ENCODE measurements around the gene SUCLG2. TPM values are rescaled to one million over a fixed set of nuclear protein-coding genes. Genes with fewer than 3 reads are reported as not detected.
"Not testable (repeated sequence)": the region's sequence is repeated elsewhere in the genome, so short reads cannot be mapped to it uniquely, and the experiment has no call there.

The SUCLG2 gene
- total RNA-seq, 1 donor from 2014 or later, result 20.8 TPM

DNA sequence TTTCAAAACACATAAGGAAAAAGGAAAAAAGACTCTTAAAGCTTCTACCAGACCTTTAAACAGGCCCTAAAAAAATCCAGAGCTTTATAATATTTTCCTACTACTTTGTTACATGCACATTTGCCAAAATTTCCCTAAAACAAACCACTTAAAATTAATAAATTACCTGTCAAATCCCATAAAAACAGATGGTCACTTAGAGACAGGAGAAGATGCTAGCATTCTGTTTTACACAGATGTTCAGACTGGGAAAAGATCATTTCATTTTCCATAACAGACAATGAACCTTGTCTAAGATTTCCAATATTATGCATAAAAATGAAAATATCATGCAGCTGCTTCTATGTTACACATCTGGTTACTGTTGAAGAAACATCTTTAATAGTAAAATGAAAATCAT is 66.6 kb downstream of the SUCLG2 start:
- H2AFZ ChIP-seq (ENCODE audit: low read depth, low read length), result no peak overlapping the region
- H3K4me2 ChIP-seq (ENCODE audit: low read length), result no peak overlapping the region
- no peak overlapping the region for H3K9ac ChIP-seq (ENCODE audit: low read length)
- no peak for TF ChIP-seq EZH2 (IDR thresholded peaks at IDR 0.05; ENCODE audit: insufficient read depth, low read length)
- TF ChIP-seq, protein P1, sequence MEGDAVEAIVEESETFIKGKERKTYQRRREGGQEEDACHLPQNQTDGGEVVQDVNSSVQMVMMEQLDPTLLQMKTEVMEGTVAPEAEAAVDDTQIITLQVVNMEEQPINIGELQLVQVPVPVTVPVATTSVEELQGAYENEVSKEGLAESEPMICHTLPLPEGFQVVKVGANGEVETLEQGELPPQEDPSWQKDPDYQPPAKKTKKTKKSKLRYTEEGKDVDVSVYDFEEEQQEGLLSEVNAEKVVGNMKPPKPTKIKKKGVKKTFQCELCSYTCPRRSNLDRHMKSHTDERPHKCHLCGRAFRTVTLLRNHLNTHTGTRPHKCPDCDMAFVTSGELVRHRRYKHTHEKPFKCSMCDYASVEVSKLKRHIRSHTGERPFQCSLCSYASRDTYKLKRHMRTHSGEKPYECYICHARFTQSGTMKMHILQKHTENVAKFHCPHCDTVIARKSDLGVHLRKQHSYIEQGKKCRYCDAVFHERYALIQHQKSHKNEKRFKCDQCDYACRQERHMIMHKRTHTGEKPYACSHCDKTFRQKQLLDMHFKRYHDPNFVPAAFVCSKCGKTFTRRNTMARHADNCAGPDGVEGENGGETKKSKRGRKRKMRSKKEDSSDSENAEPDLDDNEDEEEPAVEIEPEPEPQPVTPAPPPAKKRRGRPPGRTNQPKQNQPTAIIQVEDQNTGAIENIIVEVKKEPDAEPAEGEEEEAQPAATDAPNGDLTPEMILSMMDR (IDR thresholded peaks at IDR 0.05; ENCODE audit: insufficient read depth, low read depth, low read length), result no peak
- Mint-ChIP-seq H3K27ac (ENCODE audit: unreplicated experiment) (no peak overlapping the region), H3K36me3 (ENCODE audit: low read depth, unreplicated experiment) (peaks cover 3% of the 10 kb centered on the region), H3K4me3 (ENCODE audit: unreplicated experiment) (no peak overlapping the region), H3K4me1 (ENCODE audit: low read depth, unreplicated experiment) (no peaks in the 10 kb centered on the region), H3K27me3 (ENCODE audit: low read depth, unreplicated experiment) (no peaks in the 10 kb centered on the region), H3K9me3 (ENCODE audit: unreplicated experiment) (no peaks in the 10 kb centered on the region)
- no peaks in the 10 kb centered on the region for H3K27me3 ChIP-seq (ENCODE audit: insufficient read depth, low read length)
- peaks cover 4% of the 10 kb centered on the region for H3K79me2 ChIP-seq (ENCODE audit: insufficient read depth, low read length)
- no peaks in the 10 kb centered on the region for H3K4me1 ChIP-seq (ENCODE audit: insufficient read depth, low read length)
- H3K27ac ChIP-seq (ENCODE audit: low read depth, low read length), result no peak overlapping the region
- no peak for DNase-seq (ENCODE audit: low read depth)
- no peaks in the 10 kb centered on the region for H3K9me3 ChIP-seq (ENCODE audit: insufficient read depth, low read depth, low read length)
- peaks cover 17% of the 10 kb centered on the region for H4K20me1 ChIP-seq (ENCODE audit: insufficient read depth, low read length)
- no peak overlapping the region for H3K4me3 ChIP-seq (ENCODE audit: insufficient read depth, low read depth, low read length)
- no peaks in the 10 kb centered on the region for H3K36me3 ChIP-seq (ENCODE audit: insufficient read depth, low read length)
- FAIRE-seq, result no peak

DNA sequence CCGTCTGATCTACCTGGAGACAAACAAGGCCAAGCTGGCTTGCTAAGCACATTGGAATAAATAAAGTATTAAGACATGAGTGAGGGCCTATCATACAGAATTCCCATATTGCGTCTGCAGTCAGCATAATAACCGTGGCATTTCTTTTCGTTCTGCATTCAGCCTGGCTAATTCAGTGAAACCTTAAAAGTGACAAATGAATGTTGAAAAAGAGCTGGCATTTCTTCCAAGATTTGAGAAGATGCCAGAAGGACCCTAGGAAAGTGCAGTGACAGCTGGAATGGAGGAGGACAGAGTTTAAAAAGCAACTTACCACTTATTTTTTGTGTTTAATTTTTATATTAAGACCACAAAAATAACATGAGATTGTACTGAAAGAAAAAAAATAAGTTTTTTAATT is 67.1 kb downstream of the SUCLG2 start:
- Histone ChIP-seq H3K4me3 (ENCODE audit: insufficient read depth, low read depth, low read length) (no peak overlapping the region), H3K4me1 (ENCODE audit: insufficient read depth, low read length) (no peaks in the 10 kb centered on the region), H3K9ac (ENCODE audit: low read length) (no peak overlapping the region), H3K79me2 (ENCODE audit: insufficient read depth, low read length) (peaks cover 4% of the 10 kb centered on the region), H3K27ac (ENCODE audit: low read depth, low read length) (no peak overlapping the region), H2AFZ (ENCODE audit: low read depth, low read length) (no peak overlapping the region), H3K9me3 (ENCODE audit: insufficient read depth, low read depth, low read length) (no peaks in the 10 kb centered on the region), H3K27me3 (ENCODE audit: insufficient read depth, low read length) (no peaks in the 10 kb centered on the region), H4K20me1 (ENCODE audit: insufficient read depth, low read length) (peaks cover 15% of the 10 kb centered on the region), H3K36me3 (ENCODE audit: insufficient read depth, low read length) (no peaks in the 10 kb centered on the region), H3K4me2 (ENCODE audit: low read length) (no peak overlapping the region)
- DNase-seq (ENCODE audit: low read depth), result no peak
- Mint-ChIP-seq H3K27me3 (ENCODE audit: low read depth, unreplicated experiment) (no peaks in the 10 kb centered on the region), H3K36me3 (ENCODE audit: low read depth, unreplicated experiment) (peaks cover 3% of the 10 kb centered on the region), H3K9me3 (ENCODE audit: unreplicated experiment) (no peaks in the 10 kb centered on the region), H3K4me3 (ENCODE audit: unreplicated experiment) (no peak overlapping the region), H3K4me1 (ENCODE audit: low read depth, unreplicated experiment) (no peaks in the 10 kb centered on the region), H3K27ac (ENCODE audit: unreplicated experiment) (no peak overlapping the region)
- TF ChIP-seq, protein P1 (IDR thresholded peaks at IDR 0.05; ENCODE audit: insufficient read depth, low read depth, low read length), result no peak
- no peak for TF ChIP-seq EZH2 (IDR thresholded peaks at IDR 0.05; ENCODE audit: insufficient read depth, low read length)
- no peak for FAIRE-seq

GRCh38 chr3:67584608-67585007 is 69.8 kb downstream of the SUCLG2 start:
- H4K20me1 ChIP-seq (ENCODE audit: insufficient read depth, low read length), result peaks cover 12% of the 10 kb centered on the region
- not testable (repeated sequence) for H3K9me3 ChIP-seq (ENCODE audit: insufficient read depth, low read depth, low read length); H3K4me3 ChIP-seq (ENCODE audit: insufficient read depth, low read depth, low read length); H3K27me3 ChIP-seq (ENCODE audit: insufficient read depth, low read length); H3K36me3 Mint-ChIP-seq (ENCODE audit: low read depth, unreplicated experiment); H3K4me1 Mint-ChIP-seq (ENCODE audit: low read depth, unreplicated experiment); FAIRE-seq; H3K36me3 ChIP-seq (ENCODE audit: insufficient read depth, low read length); H3K79me2 ChIP-seq (ENCODE audit: insufficient read depth, low read length); H3K4me2 ChIP-seq (ENCODE audit: low read length); H3K27ac Mint-ChIP-seq (ENCODE audit: unreplicated experiment); H3K27ac ChIP-seq (ENCODE audit: low read depth, low read length); H3K9me3 Mint-ChIP-seq (ENCODE audit: unreplicated experiment); H3K27me3 Mint-ChIP-seq (ENCODE audit: low read depth, unreplicated experiment); H3K4me3 Mint-ChIP-seq (ENCODE audit: unreplicated experiment); H2AFZ ChIP-seq (ENCODE audit: low read depth, low read length); H3K4me1 ChIP-seq (ENCODE audit: insufficient read depth, low read length); H3K9ac ChIP-seq (ENCODE audit: low read length); DNase-seq (ENCODE audit: low read depth)
